H1 (cell line): ENCODE data around the gene BMI1. TPM values are rescaled to one million over a fixed set of nuclear protein-coding genes. Genes with fewer than 3 reads are reported as not detected.

Experiments
- CTCF ChIA-PET: fragments of 300-600 bp; sonication (Branson Sonifier 250); formaldehyde crosslinking; loops from one replicate; lab custom pipeline; 2021; ENCODE audit not compliant: partially characterized antibody; lab: Charles Lee
- POLR2A ChIA-PET: fragments of 300-600 bp; sonication (Branson Sonifier 250); formaldehyde crosslinking; loops from one replicate; lab custom pipeline; 2021; ENCODE audit warnings: inconsistent platforms; ENCODE audit not compliant: partially characterized antibody; lab: Charles Lee
- DNase-seq, 2 experiments: peaks; one replicate each; pipeline versions ENCODE4 v3.0.0 to v3.0.0-alpha.2; 2010 to 2022; ENCODE audit warnings: low spot score in 2 of 2, low read depth in 1 of 2, mixed read lengths in 1 of 2
- FAIRE-seq: peaks from 2 replicates; lab custom pipeline; 2011; peaks lifted over from hg19 to GRCh38; lab: Jason Lieb, UNC
- H2AFZ ChIP-seq: 2 replicates; pipeline ENCODE4 v1.8.1; 2012; ENCODE audit warnings: low read length, inconsistent platforms
- H2AK5ac ChIP-seq: 2 replicates; pipeline ENCODE4 v1.6.1; 2013; ENCODE audit warnings: low read depth, low read length
- H2BK120ac ChIP-seq: replicated peaks from 2 replicates; pipeline ENCODE3; 2013; ENCODE audit warnings: low read depth, low read length, inconsistent platforms
- H2BK12ac ChIP-seq: 2 replicates; pipeline ENCODE4 v1.6.1; 2013; ENCODE audit warnings: low read depth, low read length
- H2BK15ac ChIP-seq: 2 replicates; pipeline ENCODE4 v1.6.1; 2013; ENCODE audit warnings: low read length
- H2BK20ac ChIP-seq: 2 replicates; pipeline ENCODE4 v1.6.1; 2013; ENCODE audit warnings: low read length
- H2BK5ac ChIP-seq: 2 replicates; pipeline ENCODE4 v1.6.1; 2013; ENCODE audit warnings: low read depth, low read length
- H3K14ac ChIP-seq: 2 replicates; pipeline ENCODE4 v1.6.1; 2013; ENCODE audit warnings: inconsistent platforms; ENCODE audit not compliant: insufficient read length
- H3K18ac ChIP-seq: 2 replicates; pipeline ENCODE4 v1.6.1; 2013; ENCODE audit warnings: low read length; ENCODE audit errors: extremely low read depth
- H3K23ac ChIP-seq: 2 replicates; pipeline ENCODE4 v1.6.1; 2013; ENCODE audit warnings: inconsistent platforms; ENCODE audit not compliant: insufficient read length
- H3K23me2 ChIP-seq: 2 replicates; pipeline ENCODE4 v1.6.1; 2013; ENCODE audit warnings: low read depth, low read length
- H3K27ac ChIP-seq: 2 replicates; pipeline ENCODE4 v1.6.1; 2011; ENCODE audit warnings: low read depth, low read length, inconsistent platforms
- H3K27me3 ChIP-seq, 4 experiments: replicated peaks in 1 of 4; 1 replicate in 1 of 4; 2 replicates in 3 of 4; pipeline versions ENCODE4 v1.6.1 to v1.8.1; 2011 to 2013; ENCODE audit warnings: low read length in 3 of 4, mild to moderate bottlenecking in 3 of 4, inconsistent platforms in 2 of 4, mixed read lengths in 2 of 4, moderate library complexity in 1 of 4; ENCODE audit not compliant: control insufficient read depth in 3 of 4, insufficient read depth in 3 of 4; ENCODE audit errors: extremely low read depth in 1 of 4
- H3K36me3 ChIP-seq, 4 experiments: 2 replicates each; pipeline versions ENCODE4 v1.6.1 to v1.8.1; 2011 to 2013; ENCODE audit warnings: mild to moderate bottlenecking in 4 of 4, low read length in 3 of 4, moderate library complexity in 2 of 4, control low read depth in 1 of 4, inconsistent platforms in 1 of 4; ENCODE audit not compliant: insufficient read depth in 4 of 4, control insufficient read depth in 2 of 4
- H3K4ac ChIP-seq: replicated peaks from 2 replicates; pipeline ENCODE3; 2013; ENCODE audit warnings: low read length, low read depth, mixed read lengths, inconsistent platforms; ENCODE audit not compliant: insufficient read length
- H3K4me1 ChIP-seq, 4 experiments: replicated peaks in 1 of 4; 1 replicate in 1 of 4; 2 replicates in 3 of 4; pipeline versions ENCODE4 v1.6.1 to v1.8.1; 2011 to 2013; ENCODE audit warnings: low read length in 3 of 4, inconsistent platforms in 2 of 4, mixed read lengths in 1 of 4; ENCODE audit not compliant: insufficient read depth in 4 of 4, control insufficient read depth in 3 of 4
- H3K4me2 ChIP-seq, 2 experiments: 2 replicates each; pipeline versions ENCODE4 v1.6.1 to v1.8.1; 2011 to 2013; ENCODE audit warnings: low read depth in 2 of 2, low read length in 2 of 2, control low read depth in 1 of 2, inconsistent platforms in 1 of 2, mild to moderate bottlenecking in 1 of 2; ENCODE audit not compliant: insufficient read depth in 1 of 2
- H3K4me3 ChIP-seq, 4 experiments: fragments of 200-600, 300-600 bp in 1 of 4; sonication (generic), shearing (Covaris generic), sonication (Bioruptor Twin) in 1 of 4; 2 replicates each; pipeline versions ENCODE4 v1.5.1 to v1.8.1; 2011 to 2016; ENCODE audit warnings: low read length in 4 of 4, low read depth in 3 of 4, control low read depth in 2 of 4, inconsistent platforms in 2 of 4, mild to moderate bottlenecking in 2 of 4, mixed read lengths in 1 of 4, moderate library complexity in 1 of 4; ENCODE audit not compliant: insufficient read depth in 2 of 4; ENCODE audit errors: extremely low read depth in 1 of 4
- H3K56ac ChIP-seq: replicated peaks from 2 replicates; pipeline ENCODE3; 2013; ENCODE audit warnings: low read depth, mild to moderate bottlenecking, mixed read lengths, low read length, inconsistent platforms; ENCODE audit not compliant: insufficient read length
- H3K79me1 ChIP-seq: 2 replicates; pipeline ENCODE4 v1.6.1; 2013; ENCODE audit warnings: low read depth, low read length, control low read depth
- H3K79me2 ChIP-seq, 2 experiments: 2 replicates each; pipeline versions ENCODE4 v1.6.1 to v1.8.1; 2012 to 2013; ENCODE audit warnings: low read length in 2 of 2, mild to moderate bottlenecking in 2 of 2, inconsistent platforms in 1 of 2; ENCODE audit not compliant: insufficient read depth in 2 of 2, control insufficient read depth in 1 of 2
- H3K9ac ChIP-seq, 4 experiments: replicated peaks in 1 of 4; 1 replicate in 1 of 4; 2 replicates in 3 of 4; pipeline versions ENCODE4 v1.6.1 to v1.8.1; 2011 to 2013; ENCODE audit warnings: low read depth in 3 of 4, low read length in 3 of 4, control low read depth in 2 of 4, mild to moderate bottlenecking in 2 of 4, moderate library complexity in 2 of 4, inconsistent platforms in 1 of 4; ENCODE audit errors: extremely low read depth in 1 of 4
- H3K9me3 ChIP-seq, 2 experiments: 2 replicates each; pipeline versions ENCODE4 v1.6.1 to v1.8.1; 2012 to 2013; ENCODE audit warnings: mild to moderate bottlenecking in 2 of 2, moderate library complexity in 2 of 2, control low read depth in 1 of 2, inconsistent platforms in 1 of 2, low read depth in 1 of 2, low read length in 1 of 2, mixed read lengths in 1 of 2; ENCODE audit not compliant: insufficient read depth in 2 of 2
- H4K20me1 ChIP-seq, 2 experiments: replicated peaks in 1 of 2; 2 replicates each; pipeline versions ENCODE3 to v1.8.1; 2011 to 2013; ENCODE audit warnings: inconsistent platforms in 2 of 2, low read length in 2 of 2, mild to moderate bottlenecking in 1 of 2; ENCODE audit not compliant: insufficient read depth in 2 of 2, control insufficient read depth in 1 of 2
- H4K5ac ChIP-seq: 2 replicates; pipeline ENCODE4 v1.6.1; 2013; ENCODE audit warnings: low read length, low read depth, mixed read lengths, inconsistent platforms; ENCODE audit not compliant: insufficient read length
- H4K8ac ChIP-seq: 2 replicates; pipeline ENCODE4 v1.8.0; 2013; ENCODE audit warnings: mild to moderate bottlenecking, moderate library complexity, low read length, inconsistent platforms; ENCODE audit not compliant: insufficient read depth; ENCODE audit errors: extremely low read depth
- H4K91ac ChIP-seq: replicated peaks from 2 replicates; pipeline ENCODE3; 2013; ENCODE audit warnings: low read length, mixed read lengths, inconsistent platforms; ENCODE audit not compliant: insufficient read length
- ASH2L ChIP-seq: fragments of 200-600, 300-600 bp; sonication (generic); IDR thresholded peaks from one replicate; pipeline ENCODE4 v1.7.1; 2017; ENCODE audit warnings: low read length
- CBX8 ChIP-seq: fragments of 300-800, 300-1000 bp; sonication (generic); IDR thresholded peaks from 2 replicates; pipeline ENCODE4 v1.7.1; 2016; ENCODE audit warnings: low read depth, low read length, borderline replicate concordance
- E2F6 ChIP-seq: IDR thresholded peaks from 2 replicates; pipeline ENCODE4 v1.6.1; 2012; ENCODE audit warnings: inconsistent platforms
- EGR1 ChIP-seq: IDR thresholded peaks from 2 replicates; pipeline ENCODE4 v1.6.1; 2011; ENCODE audit warnings: low read depth, low read length, borderline replicate concordance
- GABPA ChIP-seq: IDR thresholded peaks from 2 replicates; pipeline ENCODE4 v1.6.1; 2011; ENCODE audit warnings: mild to moderate bottlenecking, low read length, moderate library complexity, borderline replicate concordance; ENCODE audit not compliant: insufficient read depth
- MAFK ChIP-seq: IDR thresholded peaks from 2 replicates; pipeline ENCODE4 v1.6.1; 2012; ENCODE audit warnings: low read depth, mild to moderate bottlenecking, improper control_type of control experiment, low read length
- NRF1 ChIP-seq: IDR thresholded peaks from 2 replicates; pipeline ENCODE4 v1.6.1; 2011; ENCODE audit warnings: mild to moderate bottlenecking, low read depth, low read length, improper control_type of control experiment
- RAD21 ChIP-seq, 2 experiments: IDR thresholded peaks in 1 of 2; conservative IDR thresholded peaks in 1 of 2; 2 replicates each; pipeline ENCODE4 v1.6.1; 2011; ENCODE audit warnings: low read depth in 2 of 2, low read length in 2 of 2, improper control_type of control experiment in 1 of 2, inconsistent platforms in 1 of 2, mild to moderate bottlenecking in 1 of 2, moderate library complexity in 1 of 2
- SIN3A ChIP-seq, 2 experiments: IDR thresholded peaks in 1 of 2; conservative IDR thresholded peaks in 1 of 2; 2 replicates each; pipeline ENCODE4 v1.6.1; 2011 to 2012; ENCODE audit warnings: low read length in 2 of 2, improper control_type of control experiment in 1 of 2, low read depth in 1 of 2, mild to moderate bottlenecking in 1 of 2
- SP2 ChIP-seq: IDR thresholded peaks from 2 replicates; pipeline ENCODE4 v1.6.1; 2012; ENCODE audit warnings: mild to moderate bottlenecking, low read length, inconsistent platforms
- SP4 ChIP-seq: IDR thresholded peaks from 2 replicates; pipeline ENCODE4 v1.6.1; 2012; ENCODE audit warnings: low read length, inconsistent platforms
- TEAD4 ChIP-seq: IDR thresholded peaks from 2 replicates; pipeline ENCODE4 v1.6.1; 2012; ENCODE audit warnings: low read depth, low read length, inconsistent platforms, mixed read lengths
- ZNF274 ChIP-seq: IDR thresholded peaks from 2 replicates; pipeline ENCODE4 v1.7.0; 2012; ENCODE audit warnings: low read length, borderline replicate concordance; ENCODE audit errors: extremely low read depth
- WGBS, 2 experiments: shearing (Covaris generic) in 1 of 2; methylation state at CpG; one replicate each; pipeline versions ENCODE4 v1.1.6 to v1.1.7; 2013 to 2015; ENCODE audit warnings: low lambda C conversion rate in 2 of 2, mixed read lengths in 2 of 2, inconsistent platforms in 1 of 2, low coverage in 1 of 2, missing lambda C conversion rate in 1 of 2; ENCODE audit not compliant: insufficient replicate concordance in 2 of 2, insufficient coverage in 1 of 2, insufficient read length in 1 of 2; ENCODE audit errors: extremely low coverage in 1 of 2, missing lambda C conversion rate in 1 of 2; 5-methylcytosine and 5-hydroxymethylcytosine counted together
- polyA plus RNA-seq, 7 experiments: library from polyadenylated mRNA; depleted of rRNA in 3 of 7; stranded (reverse) in 5 of 7; unstranded in 2 of 7; fragments of >200 nt in 5 of 7; fragments of 200-250 nt in 2 of 7; gene quantifications; 1 replicate in 5 of 7; 2 replicates in 1 of 7; 4 replicates in 1 of 7; pipeline versions ENCODE4 v1.2.1 to v1.2.3, GENCODE V29; 2011 to 2013; ENCODE audit warnings: missing spikeins in 2 of 7, mixed read lengths in 2 of 7
- total RNA-seq: library from RNA; stranded (reverse); fragmentation: NEBNext Ultra II Directional; extraction: Animal tissue kit (Norgen Biotek cat#: 25700); gene quantifications from 2 replicates; pipeline ENCODE4 v1.2.1, GENCODE V29; 2021

Gene BMI1
- total and polyA plus RNA-seq, 2 of the 8 experiments (the other 6 are each of a cell fraction or from before 2014, with no cell fraction given): 2.8 to 10.7 TPM

GRCh38 chr10:22285130-22285529 is 35.8 kb upstream of the BMI1 start:
- H3K4ac ChIP-seq: no peak overlapping the region
- H3K4me3 ChIP-seq: no peak overlapping the region
- no peak overlapping the region for H3K9ac ChIP-seq
- no peak overlapping the region for H2BK5ac ChIP-seq
- H4K91ac ChIP-seq: no peak overlapping the region
- H3K14ac ChIP-seq: no peak overlapping the region
- H3K4me2 ChIP-seq: no peak overlapping the region
- no peak overlapping the region for H4K8ac ChIP-seq
- H3K27ac ChIP-seq: no peak overlapping the region
- H4K5ac ChIP-seq: no peak overlapping the region
- no peak overlapping the region for H2BK15ac ChIP-seq
- no peaks in the 10 kb centered on the region for H3K79me2 ChIP-seq
- H2AK5ac ChIP-seq: no peak overlapping the region
- no peak overlapping the region for H3K56ac ChIP-seq
- H3K4me1 ChIP-seq: peaks cover 0 to 1% (median 0%) of the 10 kb centered on the region in 4 experiments; a peak in 1 of 7 replicates
- H3K27me3 ChIP-seq: no peaks in the 10 kb centered on the region
- no peaks in the 10 kb centered on the region for H3K36me3 ChIP-seq
- no peak overlapping the region for H2BK20ac ChIP-seq
- POLR2A ChIA-PET: no interaction called here
- FAIRE-seq (no peak), DNase-seq (no peak)
- H3K79me1 ChIP-seq: no peaks in the 10 kb centered on the region
- H4K20me1 ChIP-seq: no peaks in the 10 kb centered on the region
- no peak overlapping the region for H2BK120ac ChIP-seq
- no peak overlapping the region for H2BK12ac ChIP-seq
- no peaks in the 10 kb centered on the region for H3K9me3 ChIP-seq
- H2AFZ ChIP-seq: no peak overlapping the region
- no peaks in the 10 kb centered on the region for H3K23me2 ChIP-seq
- CTCF ChIA-PET: interaction anchor here (1.1 kb wide), 1 partner anchor 42 kb away, joined by 3 read pairs; no protein-coding TSS in a partner anchor
- 91% methylated on average over 3 of the region's 3 CpGs; no CpG with 5 or more reads in 1 of the 2 experiments for WGBS, 2 experiments
- no peak overlapping the region for H3K18ac ChIP-seq
- H3K23ac ChIP-seq: no peak overlapping the region
- TF ChIP-seq E2F6: no peak
- TF ChIP-seq SP4: no peak
- TF ChIP-seq EGR1: no peak
- no peak for TF ChIP-seq CBX8
- no peak for TF ChIP-seq MAFK
- TF ChIP-seq NRF1: no peak
- no peak for TF ChIP-seq TEAD4
- no peak for TF ChIP-seq GABPA
- TF ChIP-seq SP2: no peak
- TF ChIP-seq RAD21 (IDR thresholded peaks at IDR 0.05 in 1 of 2, conservative IDR thresholded peaks at IDR 0.05 in 1 of 2; ENCODE audit: low read depth in 2 of 2, low read length in 2 of 2): no peak
- TF ChIP-seq ASH2L: no peak
- no peak for TF ChIP-seq SIN3A (conservative IDR thresholded peaks at IDR 0.05 in 1 of 2, IDR thresholded peaks at IDR 0.05 in 1 of 2; ENCODE audit: low read depth in 1 of 2, low read length in 2 of 2)
- no peak for TF ChIP-seq ZNF274
